Thoracic aorta (tissue), 2 donors: ENCODE measurements around the gene TMTC2. TPM values are rescaled to one million over a fixed set of nuclear protein-coding genes. Genes with fewer than 3 reads are reported as not detected.

Source experiments
- ATAC-seq: fragments of 150-250 bp; one replicate; pipeline ENCODE4 v1.8.0; 2017; ENCODE audit warnings: low read depth; ENCODE audit not compliant: insufficient number of reproducible peaks, low FRiP score
- DNase-seq: peaks from one replicate; pipeline ENCODE4 v3.0.0-alpha.2; 2020; ENCODE audit warnings: low spot score
- H3K27ac ChIP-seq, 2 donors: fragments of 200-600 bp; sonication (generic); 1 replicate in 1 of 2; 2 replicates in 1 of 2; pipeline ENCODE4 v1.5.1; 2016; ENCODE audit warnings: mild to moderate bottlenecking in 2 of 2, moderate library complexity in 2 of 2
- H3K27me3 ChIP-seq: fragments of 200-600 bp; sonication (generic); replicated peaks from 2 replicates; pipeline ENCODE4 v1.6.0; 2016; ENCODE audit warnings: mild to moderate bottlenecking; ENCODE audit not compliant: insufficient read depth
- H3K36me3 ChIP-seq: fragments of 200-600 bp; sonication (generic); one replicate; pipeline ENCODE4 v1.5.1; 2016
- H3K4me1 ChIP-seq, 2 donors: fragments of 200-600 bp; sonication (generic); 1 replicate in 1 of 2; 2 replicates in 1 of 2; pipeline versions ENCODE4 v1.5.1 to v1.6.0; 2016; ENCODE audit warnings: low read depth in 2 of 2, mild to moderate bottlenecking in 1 of 2; ENCODE audit not compliant: control insufficient read depth in 1 of 2
- H3K4me3 ChIP-seq: fragments of 200-600 bp; sonication (generic); 2 replicates; pipeline ENCODE4 v1.5.1; 2016; ENCODE audit warnings: mild to moderate bottlenecking
- H3K9me3 ChIP-seq: fragments of 200-600 bp; sonication (generic); 2 replicates; pipeline ENCODE4 v1.5.1; 2016
- CTCF ChIP-seq: fragments of 200-600 bp; sonication (generic); IDR thresholded peaks from one replicate; pipeline ENCODE4 v1.5.1; 2019; ENCODE audit warnings: antibody characterized with exemption
- total RNA-seq, 2 donors: library from RNA; depleted of rRNA; stranded (reverse); fragments of >200 nt; gene quantifications; one replicate each; pipeline versions ENCODE4 v1.1.0 to v1.2.3, GENCODE V29; 2016

TMTC2 gene
- total RNA-seq, 2 donors from 2014 or later = 2.8 to 8.6 TPM

GRCh38 chr12:83143950-83144349 lies 457.2 kb downstream of the TMTC2 start:
- DNase-seq = no peak
- Histone ChIP-seq H3K36me3 (no peaks in the 10 kb centered on the region), H3K9me3 (no peaks in the 10 kb centered on the region), H3K27ac (no peak overlapping the region), H3K27me3 (no peaks in the 10 kb centered on the region), H3K4me1 (no peaks in the 10 kb centered on the region), H3K4me3 (no peak overlapping the region)
- ATAC-seq = no peak
- no peak for TF ChIP-seq CTCF

- H3K27ac ChIP-seq = no peak overlapping the region
Observed at GRCh38 chr12:83145325-83145840, 458.7 kb downstream of the TMTC2 start.

GRCh38 chr12:83147341-83147740 lies 460.6 kb downstream of the TMTC2 start:
- TF ChIP-seq CTCF = no peak
- DNase-seq (no peak), ATAC-seq (no peak)
- H3K9me3 ChIP-seq = no peaks in the 10 kb centered on the region
- H3K27me3 ChIP-seq = no peaks in the 10 kb centered on the region
- no peaks in the 10 kb centered on the region for H3K4me1 ChIP-seq
- H3K36me3 ChIP-seq = no peaks in the 10 kb centered on the region
- H3K4me3 ChIP-seq = no peak overlapping the region
- H3K27ac ChIP-seq = no peak overlapping the region

More at GRCh38 chr12:83145325-83145840, 458.7 kb downstream of the TMTC2 start:
- Histone ChIP-seq H3K9me3 (no peaks in the 10 kb centered on the region), H3K27me3 (no peaks in the 10 kb centered on the region), H3K4me3 (no peak overlapping the region), H3K4me1 (no peaks in the 10 kb centered on the region), H3K36me3 (no peaks in the 10 kb centered on the region)
- DNase-seq (no peak), ATAC-seq (no peak)
- no peak for TF ChIP-seq CTCF

GRCh38 chr12:83149987-83150386 lies 463.3 kb downstream of the TMTC2 start:
- ATAC-seq (no peak), DNase-seq (no peak)
- Histone ChIP-seq H3K27ac (no peak overlapping the region), H3K4me1 (no peaks in the 10 kb centered on the region), H3K36me3 (no peaks in the 10 kb centered on the region), H3K4me3 (no peak overlapping the region), H3K9me3 (no peaks in the 10 kb centered on the region), H3K27me3 (no peaks in the 10 kb centered on the region)
- TF ChIP-seq CTCF = no peak

DNA sequence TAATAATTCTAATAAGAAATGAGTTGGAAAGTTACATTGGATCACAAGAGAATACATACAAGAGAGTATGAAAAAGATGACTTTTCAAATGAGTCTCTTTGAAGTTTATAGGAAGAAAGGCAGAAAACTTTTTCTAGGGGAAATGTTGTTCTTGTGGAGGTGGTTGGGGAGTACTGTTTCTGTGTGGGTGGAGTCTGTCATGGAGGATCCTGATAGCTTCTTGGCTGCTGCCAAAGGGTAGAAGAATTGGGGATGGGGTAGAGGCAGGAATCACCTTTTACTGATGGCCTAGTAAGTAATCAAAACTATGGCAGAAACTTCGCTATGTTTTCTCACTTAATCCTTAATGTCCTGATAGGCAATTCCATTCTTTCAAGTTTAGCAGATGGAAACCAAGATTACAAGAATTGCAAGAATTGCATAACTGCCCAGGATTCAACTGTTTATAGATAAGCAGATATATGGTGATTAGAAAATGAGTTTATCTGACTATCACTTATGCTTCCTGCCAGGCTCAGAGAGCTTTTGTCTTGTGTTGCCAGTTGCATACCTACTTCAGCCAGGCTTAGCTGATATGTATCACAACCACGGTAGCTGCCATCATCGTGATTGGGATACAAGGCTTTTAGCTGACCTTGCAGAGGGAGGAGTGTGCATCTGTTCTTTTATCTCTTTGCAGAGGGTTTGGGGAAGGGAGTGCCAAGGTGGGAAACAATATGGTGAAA lies 463.9 kb downstream of the TMTC2 start:
- H3K4me3 ChIP-seq = no peak overlapping the region
- no peak overlapping the region for H3K27ac ChIP-seq
- H3K4me1 ChIP-seq = no peaks in the 10 kb centered on the region
- DNase-seq (no peak), ATAC-seq (no peak)
- H3K36me3 ChIP-seq = no peaks in the 10 kb centered on the region
- H3K27me3 ChIP-seq = no peaks in the 10 kb centered on the region
- H3K9me3 ChIP-seq = no peaks in the 10 kb centered on the region
- TF ChIP-seq CTCF = no peak
